Activated CD8-positive, alpha-beta T cell treated with anti-CD3 and anti-CD28 coated beads for 36 hours (primary cell): ENCODE data around the gene PRR14. TPM values are rescaled to one million over a fixed set of nuclear protein-coding genes. Genes with fewer than 3 reads are reported as not detected.
"Not testable (repeated sequence)": the region's sequence is repeated elsewhere in the genome, so short reads cannot be mapped to it uniquely, and the experiment has no call there.

Experiments used
- ATAC-seq: fragments of 200-7000 bp; cut with Tn5 transposase; one replicate; pipeline ENCODE4 v1.10.0; 2021; ENCODE audit warnings: mild to moderate bottlenecking, moderate library complexity
- CTCF ChIA-PET: fragments of 350-600 bp; sonication (Branson Sonifier 250); formaldehyde crosslinking; loops from one replicate; lab custom pipeline; 2021; ENCODE audit warnings: antibody characterized with exemption; lab: Charles Lee
- POLR2A ChIA-PET: fragments of 350-600 bp; sonication (Branson Sonifier 250); formaldehyde crosslinking; loops from one replicate; lab custom pipeline; 2021; ENCODE audit warnings: antibody characterized with exemption; lab: Charles Lee
- DNase-seq: peaks from one replicate; pipeline ENCODE4 v3.0.0-alpha.2; 2020
- H3K27ac Mint-ChIP-seq: one replicate; pipeline ENCODE4 v1.8.0; 2021; ENCODE audit warnings: mild to moderate bottlenecking, mixed read lengths
- H3K27me3 Mint-ChIP-seq: one replicate; pipeline ENCODE4 v1.8.0; 2021; ENCODE audit warnings: mixed read lengths
- H3K36me3 Mint-ChIP-seq: one replicate; pipeline ENCODE4 v1.8.0; 2021; ENCODE audit warnings: low read depth, mixed read lengths
- H3K4me1 Mint-ChIP-seq: one replicate; pipeline ENCODE4 v1.8.0; 2021; ENCODE audit warnings: low read depth, mixed read lengths
- H3K4me3 Mint-ChIP-seq: one replicate; pipeline ENCODE4 v1.8.0; 2021; ENCODE audit warnings: mild to moderate bottlenecking, moderate library complexity, mixed read lengths
- H3K9me3 Mint-ChIP-seq: one replicate; pipeline ENCODE4 v1.8.0; 2021; ENCODE audit warnings: mixed read lengths
- CTCF ChIP-seq: fragments of 200-600 bp; IDR thresholded peaks from one replicate; pipeline ENCODE4 v1.8.0; 2022; ENCODE audit warnings: antibody characterized with exemption, mild to moderate bottlenecking
- intact Hi-C: fragments of 100-400 bp; cut with micrococcal nuclease; formaldehyde crosslinking; loops from one replicate; pipeline ENCODE4 v1.10.0; 2022
- total RNA-seq, 2 experiments: library from RNA; stranded (reverse); gene quantifications; one replicate each; pipeline ENCODE4 v1.2.3, GENCODE V29; 2021

PRR14 gene
- total RNA-seq, 2 experiments from 2014 or later, result 74.0 to 76.6 TPM

- H3K4me1 Mint-ChIP-seq, result peaks cover 25% of the 10 kb centered on the region
- peak overlapping the region; percentile 91 for H3K4me3 Mint-ChIP-seq
- ATAC-seq, result no peak
- TF ChIP-seq CTCF, result no peak
- POLR2A ChIA-PET, result interaction anchor here (0.7 to 1.7 kb wide), 5 partner anchors 18 to 175 kb away, joined by 3 to 5 read pairs (median 4); no protein-coding TSS in a partner anchor
- H3K27me3 Mint-ChIP-seq, result no peaks in the 10 kb centered on the region
- intact Hi-C loops, result no loop called here
- CTCF ChIA-PET, result no interaction called here
- no peaks in the 10 kb centered on the region for H3K9me3 Mint-ChIP-seq
- peaks cover 37% of the 10 kb centered on the region for H3K36me3 Mint-ChIP-seq
- no peak for DNase-seq
- no peak overlapping the region for H3K27ac Mint-ChIP-seq
Observed at GRCh38 chr16:30700491-30700890, 49.7 kb downstream of the PRR14 start.

DNA sequence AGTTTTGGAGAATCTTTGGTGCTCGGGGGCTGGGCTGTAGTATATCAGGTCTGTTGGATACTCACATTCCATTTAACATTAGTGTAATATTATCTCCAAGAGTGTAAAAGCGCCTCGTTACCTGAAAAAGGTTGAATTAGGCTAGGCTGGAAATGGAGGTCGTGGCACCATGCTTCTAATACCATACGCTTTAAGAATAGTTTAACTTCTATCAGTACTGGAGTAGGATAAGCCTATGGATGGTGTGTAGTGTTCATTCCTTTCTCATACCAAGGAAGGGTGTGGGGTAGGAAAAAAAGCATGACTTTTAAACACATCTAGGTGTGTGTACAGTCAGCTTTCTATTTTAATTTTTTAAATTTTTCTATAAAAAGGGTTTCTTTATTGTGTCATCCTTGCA, 50.2 kb downstream of the PRR14 start:
- Mint-ChIP-seq H3K9me3 (no peaks in the 10 kb centered on the region), H3K27ac (no peak overlapping the region), H3K4me1 (peaks cover 25% of the 10 kb centered on the region), H3K36me3 (peaks cover 37% of the 10 kb centered on the region), H3K27me3 (no peaks in the 10 kb centered on the region), H3K4me3 (peak overlapping the region; percentile 57)
- TF ChIP-seq CTCF, result no peak
- ChIA-PET POLR2A (interaction anchor here (1.2 to 1.7 kb wide), 2 partner anchors 21 to 25 kb away, joined by 3 to 5 read pairs; no protein-coding TSS in a partner anchor), CTCF (no interaction called here)
- DNase-seq, result no peak
- no peak for ATAC-seq
- intact Hi-C loops, result no loop called here

- ATAC-seq, H3K27me3 Mint-ChIP-seq, DNase-seq, H3K27ac Mint-ChIP-seq, intact Hi-C loops, H3K9me3 Mint-ChIP-seq, H3K4me3 Mint-ChIP-seq: not testable (repeated sequence)
- CTCF ChIA-PET, result interaction anchor here (1.1 kb wide), 1 partner anchor 10 kb away, joined by 3 read pairs; no protein-coding TSS in a partner anchor
- Mint-ChIP-seq H3K36me3 (peaks cover 52% of the 10 kb centered on the region), H3K4me1 (peaks cover 16% of the 10 kb centered on the region)
- POLR2A ChIA-PET, result interaction anchor here (0.6 kb wide), 1 partner anchor 221 kb away, joined by 3 read pairs; no protein-coding TSS in a partner anchor
Observed at GRCh38 chr16:30703071-30703470, 52.3 kb downstream of the PRR14 start.

DNA sequence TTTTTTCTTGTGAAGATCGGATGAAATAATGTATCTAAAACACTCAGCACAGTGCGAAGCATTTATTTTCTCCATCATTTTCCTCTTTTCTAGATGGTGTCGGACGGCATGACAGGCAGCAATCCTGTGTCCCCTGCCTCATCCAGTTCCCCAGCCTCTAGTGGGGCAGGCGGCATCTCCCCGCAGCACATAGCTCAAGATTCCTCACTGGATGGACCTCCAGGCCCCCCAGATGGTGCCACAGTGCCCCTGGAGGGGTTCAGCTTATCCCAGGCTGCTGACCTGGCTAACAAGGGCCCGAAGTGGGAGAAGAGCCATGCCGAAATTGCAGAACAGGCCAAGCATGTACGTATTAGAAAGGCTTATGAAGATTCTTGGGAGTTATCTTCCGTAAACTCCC, 53.2 kb downstream of the PRR14 start:
- DNase-seq (no peak), ATAC-seq (no peak)
- CTCF ChIA-PET, result no interaction called here
- peaks cover 52% of the 10 kb centered on the region for H3K36me3 Mint-ChIP-seq
- H3K27me3 Mint-ChIP-seq, result no peaks in the 10 kb centered on the region
- H3K4me3 Mint-ChIP-seq, result no peak overlapping the region
- no peaks in the 10 kb centered on the region for H3K9me3 Mint-ChIP-seq
- no peak for TF ChIP-seq CTCF
- intact Hi-C loops, result no loop called here
- POLR2A ChIA-PET, result interaction anchor here (1.5 kb wide), 1 partner anchor 35 kb away, joined by 3 read pairs; no protein-coding TSS in a partner anchor
- H3K27ac Mint-ChIP-seq, result no peak overlapping the region
- H3K4me1 Mint-ChIP-seq, result peaks cover 16% of the 10 kb centered on the region

Other genes starting within 250 kb of the PRR14 start
- gene ZNF771, start 243.4 kb upstream of the PRR14 start, total RNA-seq, result 1 to 10 TPM; 5.4 to 6.6 TPM
- gene DCTPP1, start 220.9 kb upstream of the PRR14 start, total RNA-seq, result 100 to 1,000 TPM in 1 of 2 experiments, 10 to 100 TPM in 1; 98.4 to 105 TPM
- 10 to 100 TPM; 51.8 to 54.0 TPM for gene SEPHS2, start 205.1 kb upstream of the PRR14 start, total RNA-seq
- 100 to 1,000 TPM; 274 to 285 TPM for gene ITGAL, start 178.2 kb upstream of the PRR14 start, total RNA-seq
- gene ZNF768, start 124.4 kb upstream of the PRR14 start, total RNA-seq, result 1 to 10 TPM; 8.3 to 9.2 TPM
- gene ZNF747, start 116.1 kb upstream of the PRR14 start, total RNA-seq, result 1 to 10 TPM; 6.7 to 7.9 TPM
- gene ZNF764, start 92.6 kb upstream of the PRR14 start, total RNA-seq, result 10 to 100 TPM in 1 of 2 experiments, 1 to 10 TPM in 1; 9.7 to 10.4 TPM
- gene ZNF688, start 79.2 kb upstream of the PRR14 start, total RNA-seq, result 1 to 10 TPM; 4.7 to 5.5 TPM
- 10 to 100 TPM in 1 of 2 experiments, 1 to 10 TPM in 1; 8.8 to 10.3 TPM for gene ZNF785, start 65.3 kb upstream of the PRR14 start, total RNA-seq
- 10 to 100 TPM in 1 of 2 experiments, 1 to 10 TPM in 1; 9.8 to 11.3 TPM for gene ZNF689, start 40.6 kb upstream of the PRR14 start, total RNA-seq
- 10 to 100 TPM; 80.3 to 85.8 TPM for gene FBRS, start 7.5 kb downstream of the PRR14 start, total RNA-seq
- 10 to 100 TPM; 57.2 to 64.7 TPM for gene SRCAP, start 48.2 kb downstream of the PRR14 start, total RNA-seq
- 10 to 100 TPM; 27.8 to 30.3 TPM for gene PHKG2, start 97.5 kb downstream of the PRR14 start, total RNA-seq
- 1 to 10 TPM; 3.8 to 3.9 TPM for gene CFAP119, start 111.1 kb downstream of the PRR14 start, total RNA-seq
- gene RNF40, start 111.4 kb downstream of the PRR14 start, total RNA-seq, result 10 to 100 TPM; 63.2 to 68.1 TPM
- 1 to 10 TPM; 2.8 to 3.2 TPM for gene ZNF629, start 136.2 kb downstream of the PRR14 start, total RNA-seq
- 10 to 100 TPM; 21.8 to 23.6 TPM for gene BCL7C, start 243.1 kb downstream of the PRR14 start, total RNA-seq
- gene CTF1, start 245.7 kb downstream of the PRR14 start, total RNA-seq, result under 1 TPM; 0.31 to 0.32 TPM